ENCODE data around the gene BCAR1.
"Not testable (repeated sequence)": the region's sequence is repeated elsewhere in the genome, so short reads cannot be mapped to it uniquely, and the experiment has no call there.

DNA sequence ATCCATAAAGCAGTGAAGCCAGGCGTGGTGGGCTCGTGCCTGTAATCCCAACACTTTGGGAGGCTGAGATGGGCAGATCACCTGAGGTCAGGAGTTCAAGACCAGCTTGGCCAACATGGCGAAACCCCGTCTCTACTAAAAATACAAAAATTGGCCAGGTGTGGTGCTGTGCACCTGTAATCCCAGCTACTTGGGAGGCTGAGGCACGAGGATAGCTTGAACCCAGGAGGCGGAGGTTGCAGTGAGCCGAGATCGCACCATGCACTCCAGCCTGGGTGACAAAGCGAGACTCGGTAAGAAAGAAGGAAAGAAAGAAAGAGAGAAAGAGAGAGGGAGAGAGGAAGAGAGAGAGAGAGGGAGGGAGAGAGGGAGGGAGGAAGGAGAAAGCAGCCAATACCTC is 21.2 kb upstream of the BCAR1 start:
- TF ChIP-seq, protein P1, sequence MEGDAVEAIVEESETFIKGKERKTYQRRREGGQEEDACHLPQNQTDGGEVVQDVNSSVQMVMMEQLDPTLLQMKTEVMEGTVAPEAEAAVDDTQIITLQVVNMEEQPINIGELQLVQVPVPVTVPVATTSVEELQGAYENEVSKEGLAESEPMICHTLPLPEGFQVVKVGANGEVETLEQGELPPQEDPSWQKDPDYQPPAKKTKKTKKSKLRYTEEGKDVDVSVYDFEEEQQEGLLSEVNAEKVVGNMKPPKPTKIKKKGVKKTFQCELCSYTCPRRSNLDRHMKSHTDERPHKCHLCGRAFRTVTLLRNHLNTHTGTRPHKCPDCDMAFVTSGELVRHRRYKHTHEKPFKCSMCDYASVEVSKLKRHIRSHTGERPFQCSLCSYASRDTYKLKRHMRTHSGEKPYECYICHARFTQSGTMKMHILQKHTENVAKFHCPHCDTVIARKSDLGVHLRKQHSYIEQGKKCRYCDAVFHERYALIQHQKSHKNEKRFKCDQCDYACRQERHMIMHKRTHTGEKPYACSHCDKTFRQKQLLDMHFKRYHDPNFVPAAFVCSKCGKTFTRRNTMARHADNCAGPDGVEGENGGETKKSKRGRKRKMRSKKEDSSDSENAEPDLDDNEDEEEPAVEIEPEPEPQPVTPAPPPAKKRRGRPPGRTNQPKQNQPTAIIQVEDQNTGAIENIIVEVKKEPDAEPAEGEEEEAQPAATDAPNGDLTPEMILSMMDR (IDR thresholded peaks at IDR 0.05), result not testable (repeated sequence)
- TF ChIP-seq POLR2A, POLR2AphosphoS5 (IDR thresholded peaks at IDR 0.05): not testable (repeated sequence)
